ENCODE results near the gene WDR38. TPM values are rescaled to one million over a fixed set of nuclear protein-coding genes. Genes with fewer than 3 reads are reported as not detected.

Gene WDR38
- total RNA-seq, 1 experiment from 2014 or later, result not detected

GRCh38 chr9:124880501-124880900 lies 27.2 kb downstream of the WDR38 start:
- CTCF ChIA-PET, result interaction anchor here (0.7 to 0.8 kb wide), 3 partner anchors 16 to 495 kb away, joined by 3 to 4 read pairs (median 3); no protein-coding TSS in a partner anchor
- H3K27ac Mint-ChIP-seq (ENCODE audit: low read depth, unreplicated experiment), result no peak overlapping the region

GRCh38 chr9:124881138-124881743 lies 28.0 kb downstream of the WDR38 start:
- Mint-ChIP-seq H3K4me1 (ENCODE audit: insufficient read depth, unreplicated experiment) (no peaks in the 10 kb centered on the region), H3K36me3 (ENCODE audit: insufficient read depth, unreplicated experiment) (peaks cover 52% of the 10 kb centered on the region), H3K9me3 (ENCODE audit: unreplicated experiment) (no peaks in the 10 kb centered on the region), H3K27ac (ENCODE audit: low read depth, unreplicated experiment) (no peak overlapping the region), H3K27me3 (ENCODE audit: insufficient read depth, unreplicated experiment) (no peaks in the 10 kb centered on the region), H3K4me3 (ENCODE audit: unreplicated experiment) (no peak overlapping the region)
- no peak for DNase-seq (ENCODE audit: unreplicated experiment)
- no peak for TF ChIP-seq CTCF (IDR thresholded peaks at IDR 0.05; ENCODE audit: unreplicated experiment)
- intact Hi-C loops (cut with micrococcal nuclease), result no loop called here
- CTCF ChIA-PET, result interaction anchor here (0.8 to 1.8 kb wide), 2 partner anchors 13 to 494 kb away, joined by 3 to 8 read pairs; no protein-coding TSS in a partner anchor
- BruUV-seq (replicated peaks), result no TSS peak
- POLR2A ChIA-PET, result interaction anchor here (0.6 kb wide), 2 partner anchors 8 to 24 kb away, joined by 3 to 4 read pairs; no protein-coding TSS in a partner anchor

More at GRCh38 chr9:124880501-124880900, 27.2 kb downstream of the WDR38 start:
- peaks cover 50% of the 10 kb centered on the region for H3K36me3 Mint-ChIP-seq (ENCODE audit: insufficient read depth, unreplicated experiment)
- POLR2A ChIA-PET, result interaction anchor here (1.1 to 1.2 kb wide), 2 partner anchors 8 to 9 kb away, joined by 5 read pairs; no protein-coding TSS in a partner anchor
- H3K4me3 Mint-ChIP-seq (ENCODE audit: unreplicated experiment), result no peak overlapping the region
- TF ChIP-seq CTCF (IDR thresholded peaks at IDR 0.05; ENCODE audit: unreplicated experiment), result no peak
- intact Hi-C loops (cut with micrococcal nuclease), result no loop called here
- no peak for DNase-seq (ENCODE audit: unreplicated experiment)
- H3K27me3 Mint-ChIP-seq (ENCODE audit: insufficient read depth, unreplicated experiment), result no peaks in the 10 kb centered on the region
- H3K9me3 Mint-ChIP-seq (ENCODE audit: unreplicated experiment), result no peaks in the 10 kb centered on the region
- no peaks in the 10 kb centered on the region for H3K4me1 Mint-ChIP-seq (ENCODE audit: insufficient read depth, unreplicated experiment)
- BruUV-seq (replicated peaks), result no TSS peak

- no peak overlapping the region for H3K4me3 Mint-ChIP-seq (ENCODE audit: unreplicated experiment)
- H3K36me3 Mint-ChIP-seq (ENCODE audit: insufficient read depth, unreplicated experiment), result peaks cover 60% of the 10 kb centered on the region
- CTCF ChIA-PET, result interaction anchor here (1.4 to 1.8 kb wide), 2 partner anchors 12 to 18 kb away, joined by 3 to 8 read pairs; no protein-coding TSS in a partner anchor
Observed at GRCh38 chr9:124882231-124882630, 29.0 kb downstream of the WDR38 start.

More at GRCh38 chr9:124882231-124882630, 29.0 kb downstream of the WDR38 start:
- H3K9me3 Mint-ChIP-seq (ENCODE audit: unreplicated experiment), result no peaks in the 10 kb centered on the region
- H3K27ac Mint-ChIP-seq (ENCODE audit: low read depth, unreplicated experiment), result no peak overlapping the region
- POLR2A ChIA-PET, result no interaction called here
- no peak for DNase-seq (ENCODE audit: unreplicated experiment)
- intact Hi-C loops (cut with micrococcal nuclease), result no loop called here
- H3K27me3 Mint-ChIP-seq (ENCODE audit: insufficient read depth, unreplicated experiment), result no peaks in the 10 kb centered on the region
- TF ChIP-seq CTCF (IDR thresholded peaks at IDR 0.05; ENCODE audit: unreplicated experiment), result no peak
- BruUV-seq (replicated peaks), result no TSS peak
- no peaks in the 10 kb centered on the region for H3K4me1 Mint-ChIP-seq (ENCODE audit: insufficient read depth, unreplicated experiment)

Measured in MCF 10A (cell line).